ENCODE data around the gene TRPM8.

Gene TRPM8

DNA sequence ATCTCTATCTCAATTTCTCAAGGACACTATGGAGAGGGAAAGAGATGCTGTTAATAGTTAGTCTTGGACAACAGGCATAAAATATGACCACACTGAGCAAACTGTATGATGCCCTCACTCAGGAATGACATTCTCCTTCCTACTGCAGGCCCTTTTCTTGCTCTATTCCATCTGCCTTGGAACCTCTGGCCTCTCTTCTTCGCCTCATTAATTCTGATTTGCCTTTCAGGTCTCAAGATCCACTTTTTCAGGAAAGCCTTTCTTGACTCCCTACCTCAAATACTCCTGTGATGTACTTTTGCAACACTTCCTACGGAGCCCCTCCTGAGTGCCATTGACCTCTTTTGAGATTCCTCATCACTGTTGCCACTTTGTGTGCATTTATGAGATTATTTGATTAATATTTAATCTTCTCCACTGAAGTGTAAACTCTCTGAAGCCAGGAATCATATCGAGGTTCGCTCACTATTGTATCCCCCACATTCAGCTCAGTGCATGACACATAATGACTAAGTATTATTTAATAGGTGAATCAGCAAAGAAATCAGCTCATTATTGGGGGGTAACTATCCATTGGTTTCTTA lies 112.1 kb downstream of the TRPM8 start:
- H4K20me1 ChIP-seq (ENCODE audit: insufficient read depth, low read length): no peaks in the 10 kb centered on the region
- no peaks in the 10 kb centered on the region for H3K36me3 ChIP-seq (replicated peaks; ENCODE audit: low read depth, low read length)
- H3K4me3 ChIP-seq (ENCODE audit: low read length): no peak overlapping the region
- TF ChIP-seq CTCF (IDR thresholded peaks at IDR 0.05; ENCODE audit: low read depth, low read length) (no peak), EZH2phosphoT487 (IDR thresholded peaks at IDR 0.05; ENCODE audit: low read depth) (no peak)
- H2AFZ ChIP-seq (ENCODE audit: low read depth, low read length): no peak overlapping the region
- H3K9ac ChIP-seq (ENCODE audit: low read length): no peak overlapping the region
- H3K9me3 ChIP-seq (ENCODE audit: insufficient read depth, low read length): 0 out of 2 replicates have a peak, but pooled peaks cover 5% of the 10 kb centered on the region
- H3K27ac ChIP-seq (ENCODE audit: low read length): no peak overlapping the region
- peaks cover 12% of the 10 kb centered on the region for H3K4me1 ChIP-seq (ENCODE audit: low read length)
- peaks cover 12% of the 10 kb centered on the region; the same call in 1 of the 2 replicates for H3K27me3 ChIP-seq (ENCODE audit: low read depth, low read length)
- H3K79me2 ChIP-seq (ENCODE audit: low read length): no peaks in the 10 kb centered on the region
- H3K4me2 ChIP-seq (ENCODE audit: low read length): no peak overlapping the region

DNA sequence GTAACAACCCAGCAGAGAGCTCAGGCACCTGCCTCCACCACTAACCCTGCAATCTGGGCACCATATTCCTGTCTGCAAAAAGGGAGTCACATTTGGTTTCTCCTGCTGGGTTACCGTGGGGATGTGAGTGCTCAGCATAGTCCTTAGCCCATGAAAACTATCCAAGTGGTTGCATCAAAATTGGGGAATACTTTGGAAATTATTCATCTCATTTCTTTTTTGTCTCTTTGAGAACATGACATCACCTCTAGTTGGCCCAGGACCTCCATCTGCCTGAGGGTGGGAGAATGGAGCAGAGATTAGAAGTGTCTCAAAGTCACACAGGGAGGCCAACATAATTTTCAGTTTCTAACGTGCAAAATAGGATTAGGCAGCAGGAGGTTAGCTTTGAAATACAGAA lies 114.0 kb downstream of the TRPM8 start:
- H3K4me2 ChIP-seq (ENCODE audit: low read length): no peak overlapping the region

DNA sequence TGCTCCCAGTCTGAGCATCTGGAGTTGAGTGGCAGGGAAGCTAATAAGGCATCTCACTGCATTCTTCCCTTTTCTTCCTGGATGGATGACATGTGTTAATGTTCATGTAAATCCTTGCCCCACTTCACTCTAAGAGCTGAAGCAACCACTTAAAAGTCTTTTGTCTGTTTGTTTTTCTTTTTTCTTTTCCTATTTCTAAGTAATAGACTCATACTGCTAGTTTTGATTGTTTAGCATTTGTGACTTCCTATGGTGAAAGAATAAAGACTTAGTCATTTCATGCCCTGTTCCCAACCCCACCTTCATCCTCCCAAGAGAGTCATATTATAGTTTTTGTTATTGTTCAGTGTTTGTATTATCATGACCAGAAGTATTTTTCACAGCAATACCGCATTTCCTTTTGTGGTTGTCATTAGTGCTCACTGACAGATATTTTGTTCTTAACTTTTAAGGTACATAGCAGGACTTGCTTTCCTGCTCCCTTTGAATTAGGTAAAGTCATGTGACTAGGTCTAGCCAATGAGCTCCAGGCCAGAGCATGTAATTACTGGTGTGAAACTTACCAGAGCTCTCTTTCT lies 115.2 kb downstream of the TRPM8 start:
- Histone ChIP-seq H3K4me2 (ENCODE audit: low read length) (no peak overlapping the region), H3K79me2 (ENCODE audit: low read length) (no peaks in the 10 kb centered on the region), H3K36me3 (replicated peaks; ENCODE audit: low read depth, low read length) (no peaks in the 10 kb centered on the region), H3K9ac (ENCODE audit: low read length) (no peak overlapping the region), H3K9me3 (ENCODE audit: insufficient read depth, low read length) (0 out of 2 replicates have a peak, but pooled peaks cover 5% of the 10 kb centered on the region), H3K27ac (ENCODE audit: low read length) (no peak overlapping the region), H3K4me3 (ENCODE audit: low read length) (no peak overlapping the region), H3K4me1 (ENCODE audit: low read length) (no peaks in the 10 kb centered on the region), H3K27me3 (ENCODE audit: low read depth, low read length) (0 out of 2 replicates have a peak, but pooled peaks cover 3% of the 10 kb centered on the region), H4K20me1 (ENCODE audit: insufficient read depth, low read length) (no peaks in the 10 kb centered on the region), H2AFZ (ENCODE audit: low read depth, low read length) (no peak overlapping the region)
- TF ChIP-seq EZH2phosphoT487 (IDR thresholded peaks at IDR 0.05; ENCODE audit: low read depth) (no peak), CTCF (IDR thresholded peaks at IDR 0.05; ENCODE audit: low read depth, low read length) (no peak)

More for the DNA sequence above, 114.0 kb downstream of the TRPM8 start:
- no peak overlapping the region for H3K9ac ChIP-seq (ENCODE audit: low read length)
- H3K79me2 ChIP-seq (ENCODE audit: low read length): no peaks in the 10 kb centered on the region
- 0 out of 2 replicates have a peak, but pooled peaks cover 5% of the 10 kb centered on the region for H3K9me3 ChIP-seq (ENCODE audit: insufficient read depth, low read length)
- no peak overlapping the region for H3K4me3 ChIP-seq (ENCODE audit: low read length)
- TF ChIP-seq EZH2phosphoT487 (IDR thresholded peaks at IDR 0.05; ENCODE audit: low read depth) (no peak), CTCF (IDR thresholded peaks at IDR 0.05; ENCODE audit: low read depth, low read length) (no peak)
- no peaks in the 10 kb centered on the region for H4K20me1 ChIP-seq (ENCODE audit: insufficient read depth, low read length)
- peaks cover 10% of the 10 kb centered on the region; the same call in 1 of the 2 replicates for H3K27me3 ChIP-seq (ENCODE audit: low read depth, low read length)
- H3K36me3 ChIP-seq (replicated peaks; ENCODE audit: low read depth, low read length): no peaks in the 10 kb centered on the region
- peaks cover under 1% of the 10 kb centered on the region; the same call in 1 of the 2 replicates for H3K4me1 ChIP-seq (ENCODE audit: low read length)
- H3K27ac ChIP-seq (ENCODE audit: low read length): no peak overlapping the region
- H2AFZ ChIP-seq (ENCODE audit: low read depth, low read length): no peak overlapping the region

DNA sequence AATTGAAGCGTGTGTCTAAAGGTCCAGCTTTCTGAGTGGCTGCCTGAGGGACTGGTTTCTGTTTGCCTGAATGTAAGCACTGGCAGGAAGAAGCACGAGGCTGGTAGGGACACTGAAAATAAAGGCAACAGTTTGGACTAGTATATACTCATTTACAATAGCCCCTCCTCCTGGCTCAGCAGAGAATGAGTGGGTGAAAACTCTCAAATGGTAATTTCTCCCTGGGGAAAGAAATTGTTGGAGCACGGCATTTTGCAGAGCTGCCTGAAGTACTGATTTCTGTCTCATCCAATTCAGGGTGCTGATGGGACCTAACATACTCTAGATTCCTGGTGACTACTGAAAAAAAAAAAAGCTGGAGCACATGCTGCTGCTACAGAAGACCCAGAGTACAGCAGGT lies 116.0 kb downstream of the TRPM8 start:
- Histone ChIP-seq H3K9ac (ENCODE audit: low read length) (no peak overlapping the region), H3K4me1 (ENCODE audit: low read length) (no peaks in the 10 kb centered on the region), H3K4me3 (ENCODE audit: low read length) (no peak overlapping the region), H4K20me1 (ENCODE audit: insufficient read depth, low read length) (no peaks in the 10 kb centered on the region), H3K9me3 (ENCODE audit: insufficient read depth, low read length) (0 out of 2 replicates have a peak, but pooled peaks cover 5% of the 10 kb centered on the region), H3K36me3 (replicated peaks; ENCODE audit: low read depth, low read length) (no peaks in the 10 kb centered on the region), H3K79me2 (ENCODE audit: low read length) (no peaks in the 10 kb centered on the region), H3K4me2 (ENCODE audit: low read length) (no peak overlapping the region), H2AFZ (ENCODE audit: low read depth, low read length) (no peak overlapping the region), H3K27me3 (ENCODE audit: low read depth, low read length) (no peaks in the 10 kb centered on the region), H3K27ac (ENCODE audit: low read length) (no peak overlapping the region)
- TF ChIP-seq CTCF (IDR thresholded peaks at IDR 0.05; ENCODE audit: low read depth, low read length) (no peak), EZH2phosphoT487 (IDR thresholded peaks at IDR 0.05; ENCODE audit: low read depth) (no peak)
